ENCODE results near the gene PTPRD.

- no peak for TF ChIP-seq CTCF (IDR thresholded peaks at IDR 0.05)
- TF ChIP-seq POLR2A (IDR thresholded peaks at IDR 0.05) = no peak
Measured at GRCh38 chr9:8649160-8649559, 1963.6 kb downstream of the PTPRD start.

Data from Peyer's patch (tissue), 4 donors.